OCI-LY1 (cell line): Measurements from ENCODE around the gene ANK3.

Experiments
- H2AFZ ChIP-seq: fragments of 200-600 bp; sonication (generic), shearing (Covaris generic); 2 replicates; pipeline ENCODE4 v1.6.0; 2014; ENCODE audit warnings: antibody characterized with exemption, mild to moderate bottlenecking, low read length
- H3F3A ChIP-seq: fragments of 200-600 bp; sonication (generic), shearing (Covaris generic); 2 replicates; pipeline ENCODE4 v1.6.0; 2014; ENCODE audit warnings: mild to moderate bottlenecking, antibody characterized with exemption, low read length, moderate library complexity; ENCODE audit not compliant: insufficient read depth
- H3K27ac ChIP-seq: fragments of 200-600 bp; sonication (generic); 2 replicates; pipeline ENCODE4 v1.5.1; 2014; ENCODE audit warnings: low read length, mixed run types, mild to moderate bottlenecking, low read depth; ENCODE audit not compliant: poor library complexity, severe bottlenecking
- H3K27me3 ChIP-seq: fragments of 200-600 bp; sonication (generic); 2 replicates; pipeline ENCODE4 v1.6.0; 2014; ENCODE audit warnings: antibody characterized with exemption, mild to moderate bottlenecking, low read length, moderate library complexity; ENCODE audit not compliant: insufficient read depth
- H3K36me3 ChIP-seq: fragments of 200-600 bp; sonication (generic); 2 replicates; pipeline ENCODE4 v1.6.1; 2014; ENCODE audit warnings: mild to moderate bottlenecking, antibody characterized with exemption, low read length, moderate library complexity, mixed read lengths; ENCODE audit not compliant: insufficient read depth
- H3K4me1 ChIP-seq: fragments of 200-600 bp; sonication (generic); 2 replicates; pipeline ENCODE4 v1.5.1; 2014; ENCODE audit warnings: mild to moderate bottlenecking, low read length, moderate library complexity; ENCODE audit not compliant: insufficient read depth, severe bottlenecking
- H3K4me2 ChIP-seq: fragments of 200-600 bp; sonication (generic), shearing (Covaris generic); 2 replicates; pipeline ENCODE4 v1.6.1; 2014; ENCODE audit warnings: low read length
- H3K4me3 ChIP-seq: fragments of 200-600 bp; sonication (generic); 2 replicates; pipeline ENCODE4 v1.5.1; 2014; ENCODE audit warnings: low read length, low read depth, mild to moderate bottlenecking, mixed read lengths; ENCODE audit not compliant: poor library complexity, severe bottlenecking
- H3K79me2 ChIP-seq: fragments of 200-600 bp; shearing (Covaris generic); 2 replicates; pipeline ENCODE4 v1.6.1; 2016; ENCODE audit warnings: mixed run types, low read length, mixed read lengths; ENCODE audit not compliant: insufficient read depth
- H3K9ac ChIP-seq: fragments of 200-600 bp; sonication (generic), shearing (Covaris generic); 2 replicates; pipeline ENCODE4 v1.6.1; 2014; ENCODE audit warnings: mild to moderate bottlenecking, low read length, mixed read lengths
- H3K9me2 ChIP-seq: fragments of 200-600 bp; sonication (generic), shearing (Covaris generic); 2 replicates; pipeline ENCODE4 v1.6.1; 2014; ENCODE audit warnings: low read depth, mild to moderate bottlenecking, low read length, mixed read lengths
- H3K9me3 ChIP-seq: fragments of 200-600 bp; shearing (Covaris generic); 2 replicates; pipeline ENCODE4 v1.6.1; 2014; ENCODE audit warnings: low read length, mixed read lengths
- H4K20me1 ChIP-seq: fragments of 200-600 bp; sonication (generic), shearing (Covaris generic); 2 replicates; pipeline ENCODE4 v1.6.0; 2016; ENCODE audit warnings: mild to moderate bottlenecking, low read length; ENCODE audit not compliant: insufficient read depth
- CTCF ChIP-seq: fragments of 200-600 bp; sonication (generic), shearing (Covaris generic); IDR thresholded peaks from 2 replicates; pipeline ENCODE4 v1.5.1; 2017; ENCODE audit warnings: mild to moderate bottlenecking, antibody characterized with exemption, low read length, moderate library complexity, mixed read lengths
- EZH2 ChIP-seq: fragments of 200-600 bp; sonication (generic), shearing (Covaris generic); IDR thresholded peaks from 2 replicates; pipeline ENCODE4 v1.8.0; 2017; ENCODE audit warnings: borderline replicate concordance, mixed run types, mild to moderate bottlenecking, antibody characterized with exemption, low read length, moderate library complexity, mixed read lengths

The ANK3 gene

GRCh38 chr10:60069311-60069710, 320.4 kb downstream of the ANK3 start:
- Histone ChIP-seq H2AFZ (no peak overlapping the region), H3F3A (no peaks in the 10 kb centered on the region), H3K27me3 (no peaks in the 10 kb centered on the region), H3K9me3 (no peaks in the 10 kb centered on the region), H3K9me2 (no peaks in the 10 kb centered on the region), H3K36me3 (peaks cover 13% of the 10 kb centered on the region; the same call in 1 of the 2 replicates), H3K4me2 (no peak overlapping the region), H3K4me3 (no peak overlapping the region), H4K20me1 (no peaks in the 10 kb centered on the region), H3K4me1 (no peaks in the 10 kb centered on the region), H3K9ac (no peak overlapping the region), H3K79me2 (no peaks in the 10 kb centered on the region), H3K27ac (no peak overlapping the region)
- no peak for TF ChIP-seq EZH2
- TF ChIP-seq CTCF: no peak

GRCh38 chr10:60050366-60050765, 339.3 kb downstream of the ANK3 start:
- no peak overlapping the region for H3K4me3 ChIP-seq
- H3K9me2 ChIP-seq: no peaks in the 10 kb centered on the region
- H3K36me3 ChIP-seq: peaks cover 8% of the 10 kb centered on the region; the same call in 1 of the 2 replicates
- TF ChIP-seq CTCF (no peak), EZH2 (no peak)
- H2AFZ ChIP-seq: no peak overlapping the region
- no peaks in the 10 kb centered on the region for H3K4me1 ChIP-seq
- H3K9ac ChIP-seq: no peak overlapping the region
- no peak overlapping the region for H3K27ac ChIP-seq
- H3K4me2 ChIP-seq: no peak overlapping the region
- H4K20me1 ChIP-seq: no peaks in the 10 kb centered on the region
- no peaks in the 10 kb centered on the region for H3K27me3 ChIP-seq
- no peaks in the 10 kb centered on the region for H3K79me2 ChIP-seq
- no peaks in the 10 kb centered on the region for H3K9me3 ChIP-seq
- H3F3A ChIP-seq: no peaks in the 10 kb centered on the region

- H2AFZ ChIP-seq: no peak overlapping the region
- H3K9me3 ChIP-seq: no peaks in the 10 kb centered on the region
- H3K9me2 ChIP-seq: no peaks in the 10 kb centered on the region
- no peaks in the 10 kb centered on the region for H3K79me2 ChIP-seq
- H3K27ac ChIP-seq: no peak overlapping the region
- H3K27me3 ChIP-seq: no peaks in the 10 kb centered on the region
- H3K4me3 ChIP-seq: no peak overlapping the region
- no peaks in the 10 kb centered on the region for H3K4me1 ChIP-seq
- no peak overlapping the region for H3K9ac ChIP-seq
- no peak overlapping the region for H3K4me2 ChIP-seq
- no peaks in the 10 kb centered on the region for H4K20me1 ChIP-seq
- no peaks in the 10 kb centered on the region for H3K36me3 ChIP-seq
- no peaks in the 10 kb centered on the region for H3F3A ChIP-seq
- TF ChIP-seq CTCF (no peak), EZH2 (no peak)
Measured at GRCh38 chr10:60048091-60048501, 341.6 kb downstream of the ANK3 start.
